ENCODE measurements around the gene CLDN24. TPM values are rescaled to one million over a fixed set of nuclear protein-coding genes. Genes with fewer than 3 reads are reported as not detected.

Gene CLDN24
- total RNA-seq, 1 experiment from 2014 or later: not detected

GRCh38 chr4:183306811-183307210, 15.4 kb downstream of the CLDN24 start:
- H3K18ac ChIP-seq (ENCODE audit: insufficient read length, low read depth, low read length): no peak overlapping the region
- no peak overlapping the region for H3K56ac ChIP-seq (ENCODE audit: insufficient read length, low read depth, low read length)
- no peak overlapping the region for H4K91ac ChIP-seq (ENCODE audit: insufficient read length, low read depth, low read length)
- no peak overlapping the region for H2BK15ac ChIP-seq (ENCODE audit: low read depth, low read length)
- H3K27ac ChIP-seq (ENCODE audit: insufficient read length, low read depth, low read length): no peak overlapping the region
- H2BK20ac ChIP-seq (ENCODE audit: low read depth, low read length, poor library complexity, severe bottlenecking): no peak overlapping the region
- H3K27ac Mint-ChIP-seq: no peak overlapping the region
- no peak overlapping the region for H2BK12ac ChIP-seq (ENCODE audit: insufficient read length, low read depth, low read length)
- no peaks in the 10 kb centered on the region for H3K4me1 Mint-ChIP-seq
- H3K9me3 Mint-ChIP-seq: no peaks in the 10 kb centered on the region
- no peak overlapping the region for H2BK5ac ChIP-seq (ENCODE audit: insufficient read length, low read length)
- no peak overlapping the region for H3T11ph ChIP-seq (ENCODE audit: low read length)
- H3K27me3 Mint-ChIP-seq (ENCODE audit: low read depth): no peaks in the 10 kb centered on the region
- no peak overlapping the region for H3K4me3 Mint-ChIP-seq
- H3K9me3 ChIP-seq (ENCODE audit: control insufficient read depth, low read depth, low read length): no peaks in the 10 kb centered on the region
- no peaks in the 10 kb centered on the region for H3K23me2 ChIP-seq (ENCODE audit: insufficient read length, low read depth, low read length, poor library complexity, severe bottlenecking)
- no peaks in the 10 kb centered on the region for H3K79me2 ChIP-seq (ENCODE audit: insufficient read depth, low read length)
- no peak overlapping the region for H3K4ac ChIP-seq (ENCODE audit: low read depth, low read length)
- no peak overlapping the region for H3K23ac ChIP-seq (ENCODE audit: insufficient read length, low read depth, low read length)
- H3K79me1 ChIP-seq (ENCODE audit: insufficient read depth, low read depth, low read length, poor library complexity, severe bottlenecking): no peaks in the 10 kb centered on the region
- H3K4me1 ChIP-seq (ENCODE audit: insufficient read depth, low read length): no peaks in the 10 kb centered on the region
- DNase-seq: no peak
- H3K9ac ChIP-seq (ENCODE audit: extremely low read depth, insufficient read length, low read length): no peak overlapping the region
- no peaks in the 10 kb centered on the region for H3K27me3 ChIP-seq (ENCODE audit: insufficient read depth, low read length)
- H3K4me2 ChIP-seq (ENCODE audit: insufficient read depth, insufficient read length, low read length): no peak overlapping the region
- H3K36me3 Mint-ChIP-seq (ENCODE audit: insufficient read depth in 1 of 3, low read depth in 3 of 3): peaks cover 8 to 43% (median 38%) of the 10 kb centered on the region in 3 experiments; a peak in 6 of 7 replicates
- WGBS (ENCODE audit: extremely low coverage, insufficient read length, low lambda C conversion rate): no CpG with 5 or more reads among the region's 3 CpGs
- no peak overlapping the region for H4K5ac ChIP-seq (ENCODE audit: insufficient read length, low read depth, low read length)
- H2AK5ac ChIP-seq (ENCODE audit: insufficient read length, low read length): no peak overlapping the region
- TF ChIP-seq CTCF (conservative IDR thresholded peaks at IDR 0.05): no peak
- H3K14ac ChIP-seq (ENCODE audit: insufficient read depth, low read length): no peak overlapping the region
- H4K8ac ChIP-seq (replicated peaks; ENCODE audit: insufficient read length, low read depth, low read length): no peak overlapping the region
- no peak overlapping the region for H2BK120ac ChIP-seq (ENCODE audit: low read depth, low read length, poor library complexity, severe bottlenecking)
- H2AFZ ChIP-seq (ENCODE audit: low read length): no peak overlapping the region
- no peaks in the 10 kb centered on the region for H4K20me1 ChIP-seq (ENCODE audit: control insufficient read depth, insufficient read depth, insufficient read length)
